DMS153 treated with DMSO at 0.1 percent for 48 hours (cell line): ENCODE data around the gene TMEM135.

Experiments used
- DNase-seq: peaks from one replicate; lab custom pipeline; 2025; ENCODE audit not compliant: unreplicated experiment; lab: John Stamatoyannopoulos, UW

Gene TMEM135

DNA sequence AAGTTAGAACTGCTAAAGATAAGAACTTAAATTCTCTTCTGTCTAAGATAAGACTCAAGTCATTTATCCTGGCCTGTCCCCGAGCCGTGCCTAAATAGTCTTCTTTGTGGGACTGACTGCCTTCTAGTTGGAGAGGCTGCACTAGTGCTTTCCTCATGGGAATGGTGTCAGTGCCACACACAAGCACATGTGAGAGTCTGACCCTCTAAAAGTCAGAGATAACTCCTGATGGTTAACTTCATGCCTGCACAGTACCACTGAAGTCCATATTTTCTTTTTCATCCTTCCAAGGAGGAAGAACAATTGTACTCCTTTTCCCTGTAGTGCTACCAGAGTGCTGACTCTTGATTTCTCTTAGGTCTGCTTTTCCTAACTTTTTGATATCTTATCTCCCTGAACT is 309.7 kb downstream of the TMEM135 start:
- no peak for DNase-seq

- DNase-seq = no peak
Observed at GRCh38 chr11:87347854-87348253, 310.1 kb downstream of the TMEM135 start.

GRCh38 chr11:87351676-87352075 is 313.9 kb downstream of the TMEM135 start:
- DNase-seq = no peak

- peak; percentile 42 for DNase-seq
Observed at GRCh38 chr11:87352759-87353707, 315.3 kb downstream of the TMEM135 start.

DNA sequence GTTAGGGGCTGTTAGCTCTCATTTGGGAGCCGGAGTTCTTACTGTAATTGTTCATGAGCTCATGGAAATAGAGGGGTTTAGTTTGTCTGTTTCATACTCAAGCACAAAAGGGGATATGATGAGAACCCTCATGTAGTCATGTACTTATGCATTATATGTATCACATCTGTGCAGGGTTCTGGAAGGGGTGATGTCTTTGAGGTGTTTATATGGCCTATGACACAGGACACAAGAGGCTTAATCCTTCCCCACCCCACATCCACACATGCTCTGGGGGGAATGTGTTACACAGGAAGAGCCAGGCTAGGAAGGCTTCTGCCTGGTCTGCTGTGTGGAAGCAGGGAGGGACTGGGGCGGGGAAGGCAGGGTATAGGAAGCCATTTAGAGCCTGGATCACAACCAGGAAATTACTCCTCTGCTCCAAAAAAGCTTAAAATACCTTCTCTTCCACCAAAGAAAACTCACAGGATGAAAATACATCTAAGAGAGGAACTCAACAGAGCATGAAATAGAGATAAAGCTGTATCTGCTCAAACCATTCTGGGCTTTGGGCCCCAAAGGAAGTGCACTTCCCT is 316.1 kb downstream of the TMEM135 start:
- DNase-seq = no peak

- DNase-seq = no peak
Observed at GRCh38 chr11:87355596-87355995, 317.9 kb downstream of the TMEM135 start.

GRCh38 chr11:87356428-87356827 is 318.7 kb downstream of the TMEM135 start:
- DNase-seq = peak; percentile 34

DNA sequence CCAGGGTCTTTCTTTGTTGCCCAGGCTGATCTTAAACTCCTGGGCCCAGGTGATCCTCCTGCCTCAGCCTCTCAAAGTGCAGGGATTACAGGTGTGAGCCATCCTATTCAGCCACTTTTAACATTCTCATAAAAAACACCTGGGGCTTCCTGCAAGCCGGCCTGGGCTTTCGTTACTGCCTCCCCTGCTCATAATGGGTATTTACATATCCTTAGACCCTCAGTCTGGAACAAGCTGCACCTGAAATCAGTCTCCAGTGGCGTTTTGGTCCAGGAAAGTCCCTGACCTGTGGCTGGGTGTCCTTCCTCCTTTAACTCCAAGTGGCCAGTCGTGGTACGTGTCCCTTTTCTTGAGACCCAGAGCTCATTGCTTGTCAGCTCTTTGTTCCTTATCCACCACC is 320.7 kb downstream of the TMEM135 start:
- DNase-seq = no peak

DNA sequence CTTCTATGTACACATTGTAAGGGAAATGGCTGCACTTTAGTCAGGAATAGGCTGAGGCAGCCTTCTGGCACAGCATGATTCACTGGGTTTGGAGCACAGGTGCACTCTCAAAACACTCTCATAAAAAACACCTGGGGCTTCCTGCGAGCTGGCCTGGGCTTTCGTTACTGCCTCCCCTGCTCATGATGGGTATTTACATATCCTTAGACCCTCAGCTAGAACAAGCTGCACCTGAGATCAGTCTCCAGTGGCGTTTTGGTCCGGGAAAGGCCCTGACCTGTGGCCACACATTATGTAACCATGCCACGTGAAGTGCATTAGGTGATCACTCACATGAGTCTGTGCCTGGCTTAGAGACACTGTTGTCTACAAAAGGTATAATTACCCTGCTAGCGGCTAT is 321.7 kb downstream of the TMEM135 start:
- DNase-seq = peak; percentile 77

- DNase-seq = no peak
Observed at GRCh38 chr11:87361891-87362290, 324.2 kb downstream of the TMEM135 start.

GRCh38 chr11:87366346-87366745 is 328.6 kb downstream of the TMEM135 start:
- no peak for DNase-seq

GRCh38 chr11:87366763-87367405 is 329.1 kb downstream of the TMEM135 start:
- DNase-seq = no peak

DNA sequence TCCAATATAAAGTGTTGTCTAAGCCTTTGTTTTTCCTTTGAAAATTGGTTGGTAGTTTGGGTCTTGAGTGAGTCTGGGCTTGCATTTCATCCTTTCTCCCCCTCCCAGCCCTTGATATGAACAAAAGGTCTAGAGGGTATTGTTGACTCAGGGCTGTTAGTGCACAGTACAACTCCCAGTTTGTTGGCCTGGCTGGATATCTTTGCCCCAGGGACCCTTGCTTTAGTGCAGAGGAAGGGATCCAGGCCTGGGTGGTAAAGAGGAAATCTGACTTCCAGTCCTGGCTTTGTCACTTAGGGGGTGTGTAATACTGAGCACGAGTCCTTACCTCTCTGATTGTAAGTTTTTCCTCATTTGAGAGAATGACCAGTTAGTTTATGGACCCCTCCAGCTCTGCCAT is 330.4 kb downstream of the TMEM135 start:
- peak; percentile 28 for DNase-seq

GRCh38 chr11:87368858-87369480 is 331.2 kb downstream of the TMEM135 start:
- peak; percentile 83 for DNase-seq

GRCh38 chr11:87369888-87370287 is 332.2 kb downstream of the TMEM135 start:
- DNase-seq = no peak

DNA sequence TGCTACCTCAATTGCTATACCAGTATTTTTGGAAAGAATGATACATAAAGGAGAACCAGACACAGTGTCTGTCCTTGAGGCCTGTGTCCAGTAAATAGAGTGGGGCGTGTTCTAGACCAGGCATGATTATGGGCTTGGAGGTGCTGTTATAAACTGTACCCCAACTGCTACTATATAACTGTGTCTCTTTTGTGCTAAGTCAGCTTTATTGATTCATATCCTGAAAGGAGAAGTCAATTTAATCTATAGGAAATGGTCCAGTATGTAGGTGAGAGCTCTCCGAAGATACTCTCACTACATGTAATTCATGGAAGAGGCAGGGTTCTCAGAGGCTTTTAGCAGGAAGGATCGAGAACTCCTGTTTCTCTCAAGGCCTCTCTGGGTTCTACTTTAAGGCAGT is 334.3 kb downstream of the TMEM135 start:
- no peak for DNase-seq
